ENCODE measurements around the gene FTO. TPM values are rescaled to one million over a fixed set of nuclear protein-coding genes. Genes with fewer than 3 reads are reported as not detected.

The FTO gene
- polyA plus RNA-seq, 2 donors, result 5.3 to 14.7 TPM

GRCh38 chr16:53826658-53827057, 122.7 kb downstream of the FTO start:
- Histone ChIP-seq H3K4me3 (ENCODE audit: low read depth in 1 of 2, low read length in 2 of 2) (no peak overlapping the region), H3K4me1 (ENCODE audit: control insufficient read depth in 2 of 2, insufficient read depth in 2 of 2, low read length in 1 of 2) (no peaks in the 10 kb centered on the region), H3K36me3 (ENCODE audit: control insufficient read depth in 2 of 2, insufficient read depth in 2 of 2, low read length in 1 of 2) (peaks cover 0 to 2% of the 10 kb centered on the region in 2 donors), H3K9me3 (ENCODE audit: control insufficient read depth in 2 of 2, insufficient read depth in 1 of 2, low read depth in 1 of 2, low read length in 1 of 2) (no peaks in the 10 kb centered on the region), H3K27me3 (ENCODE audit: control insufficient read depth in 1 of 2, insufficient read depth in 2 of 2, low read length in 2 of 2) (no peaks in the 10 kb centered on the region), H3K27ac (ENCODE audit: low read depth in 2 of 2, low read length in 1 of 2) (no peak overlapping the region)
- WGBS, 2 donors, result 50 to 58% methylated on average over 3 of the region's 3 CpGs

DNA sequence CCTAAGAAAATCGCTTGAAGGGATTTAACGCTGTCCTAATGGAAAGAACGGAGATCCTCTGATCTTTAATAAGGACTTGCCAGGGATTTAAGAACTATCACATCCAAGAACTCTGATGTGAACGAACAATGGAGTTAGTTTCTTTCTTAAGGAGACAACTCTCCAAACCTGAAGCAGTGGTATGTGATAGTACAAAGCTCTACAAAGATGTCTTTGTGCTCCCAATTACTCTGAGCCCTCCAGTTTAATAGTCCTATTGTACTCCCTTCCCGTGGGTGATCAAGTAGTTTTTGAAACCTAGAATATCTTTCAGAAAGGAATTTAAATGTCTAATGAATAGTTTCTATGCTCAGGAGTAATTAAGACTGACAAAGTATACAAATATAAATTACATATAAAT, 123.8 kb downstream of the FTO start:
- H3K36me3 ChIP-seq (ENCODE audit: control insufficient read depth in 2 of 2, insufficient read depth in 2 of 2, low read length in 1 of 2), result peaks cover 0 to 2% of the 10 kb centered on the region in 2 donors
- no peaks in the 10 kb centered on the region for H3K27me3 ChIP-seq (ENCODE audit: control insufficient read depth in 1 of 2, insufficient read depth in 2 of 2, low read length in 2 of 2)
- H3K4me3 ChIP-seq (ENCODE audit: low read depth in 1 of 2, low read length in 2 of 2), result no peak overlapping the region
- no peaks in the 10 kb centered on the region for H3K9me3 ChIP-seq (ENCODE audit: control insufficient read depth in 2 of 2, insufficient read depth in 1 of 2, low read depth in 1 of 2, low read length in 1 of 2)
- 56 to 63% methylated on average over 5 of the region's 5 CpGs for WGBS, 2 donors
- H3K4me1 ChIP-seq (ENCODE audit: control insufficient read depth in 2 of 2, insufficient read depth in 2 of 2, low read length in 1 of 2), result no peaks in the 10 kb centered on the region
- no peak overlapping the region for H3K27ac ChIP-seq (ENCODE audit: low read depth in 2 of 2, low read length in 1 of 2)

GRCh38 chr16:53829186-53829747, 125.3 kb downstream of the FTO start:
- H3K36me3 ChIP-seq (ENCODE audit: control insufficient read depth in 2 of 2, insufficient read depth in 2 of 2, low read length in 1 of 2), result peaks cover 0 to 2% of the 10 kb centered on the region in 2 donors
- H3K4me1 ChIP-seq (ENCODE audit: control insufficient read depth in 2 of 2, insufficient read depth in 2 of 2, low read length in 1 of 2), result no peaks in the 10 kb centered on the region
- no peaks in the 10 kb centered on the region for H3K27me3 ChIP-seq (ENCODE audit: control insufficient read depth in 1 of 2, insufficient read depth in 2 of 2, low read length in 2 of 2)
- no peaks in the 10 kb centered on the region for H3K9me3 ChIP-seq (ENCODE audit: control insufficient read depth in 2 of 2, insufficient read depth in 1 of 2, low read depth in 1 of 2, low read length in 1 of 2)
- WGBS, 2 donors, result 71 to 73% methylated on average over 3 of the region's 3 CpGs
- no peak overlapping the region for H3K27ac ChIP-seq (ENCODE audit: low read depth in 2 of 2, low read length in 1 of 2)
- no peak overlapping the region for H3K4me3 ChIP-seq (ENCODE audit: low read depth in 1 of 2, low read length in 2 of 2)

GRCh38 chr16:53832896-53833544, 129.1 kb downstream of the FTO start:
- no peaks in the 10 kb centered on the region for H3K9me3 ChIP-seq (ENCODE audit: control insufficient read depth in 2 of 2, insufficient read depth in 1 of 2, low read depth in 1 of 2, low read length in 1 of 2)
- no peak overlapping the region for H3K4me3 ChIP-seq (ENCODE audit: low read depth in 1 of 2, low read length in 2 of 2)
- H3K4me1 ChIP-seq (ENCODE audit: control insufficient read depth in 2 of 2, insufficient read depth in 2 of 2, low read length in 1 of 2), result no peaks in the 10 kb centered on the region
- H3K27me3 ChIP-seq (ENCODE audit: control insufficient read depth in 1 of 2, insufficient read depth in 2 of 2, low read length in 2 of 2), result no peaks in the 10 kb centered on the region
- 79 to 88% methylated on average over 9 of the region's 9 CpGs for WGBS, 2 donors
- H3K27ac ChIP-seq (ENCODE audit: low read depth in 2 of 2, low read length in 1 of 2), result no peak overlapping the region
- no peaks in the 10 kb centered on the region for H3K36me3 ChIP-seq (ENCODE audit: control insufficient read depth in 2 of 2, insufficient read depth in 2 of 2, low read length in 1 of 2)

GRCh38 chr16:53836142-53836541, 132.2 kb downstream of the FTO start:
- Histone ChIP-seq H3K36me3 (ENCODE audit: control insufficient read depth in 2 of 2, insufficient read depth in 2 of 2, low read length in 1 of 2) (no peaks in the 10 kb centered on the region), H3K4me1 (ENCODE audit: control insufficient read depth in 2 of 2, insufficient read depth in 2 of 2, low read length in 1 of 2) (no peaks in the 10 kb centered on the region)
- WGBS, 2 donors, result 97 to 98% methylated on average over 3 of the region's 3 CpGs

DNA sequence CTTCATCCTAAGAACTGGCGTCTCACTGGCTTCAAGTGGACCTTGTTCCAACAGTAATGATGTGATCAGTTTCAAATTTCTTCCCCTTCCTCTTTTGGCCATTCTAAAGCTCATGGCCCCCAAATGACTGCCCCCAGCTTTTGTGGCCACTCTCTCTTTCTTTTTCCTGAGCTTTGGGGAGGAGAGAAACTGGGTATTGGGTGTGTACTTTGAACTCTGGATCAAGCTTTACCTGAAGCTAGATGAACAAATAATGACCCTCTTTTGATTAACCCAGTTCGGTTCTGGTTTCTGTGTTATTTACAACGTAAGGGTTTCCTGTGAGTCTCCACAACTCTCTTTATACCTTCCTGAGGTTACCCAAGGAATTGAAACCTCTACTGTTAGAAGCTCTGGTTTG, 132.7 kb downstream of the FTO start:
- WGBS, 2 donors, result 76 to 86% methylated on average over 3 of the region's 3 CpGs
- Histone ChIP-seq H3K27me3 (ENCODE audit: control insufficient read depth in 1 of 2, insufficient read depth in 2 of 2, low read length in 2 of 2) (no peaks in the 10 kb centered on the region), H3K36me3 (ENCODE audit: control insufficient read depth in 2 of 2, insufficient read depth in 2 of 2, low read length in 1 of 2) (no peaks in the 10 kb centered on the region), H3K27ac (ENCODE audit: low read depth in 2 of 2, low read length in 1 of 2) (no peak overlapping the region), H3K4me3 (ENCODE audit: low read depth in 1 of 2, low read length in 2 of 2) (no peak overlapping the region), H3K9me3 (ENCODE audit: control insufficient read depth in 2 of 2, insufficient read depth in 1 of 2, low read depth in 1 of 2, low read length in 1 of 2) (no peaks in the 10 kb centered on the region), H3K4me1 (ENCODE audit: control insufficient read depth in 2 of 2, insufficient read depth in 2 of 2, low read length in 1 of 2) (no peaks in the 10 kb centered on the region)

More at GRCh38 chr16:53836142-53836541, 132.2 kb downstream of the FTO start:
- no peak overlapping the region for H3K27ac ChIP-seq (ENCODE audit: low read depth in 2 of 2, low read length in 1 of 2)
- no peak overlapping the region for H3K4me3 ChIP-seq (ENCODE audit: low read depth in 1 of 2, low read length in 2 of 2)
- H3K27me3 ChIP-seq (ENCODE audit: control insufficient read depth in 1 of 2, insufficient read depth in 2 of 2, low read length in 2 of 2), result no peaks in the 10 kb centered on the region
- no peaks in the 10 kb centered on the region for H3K9me3 ChIP-seq (ENCODE audit: control insufficient read depth in 2 of 2, insufficient read depth in 1 of 2, low read depth in 1 of 2, low read length in 1 of 2)

DNA sequence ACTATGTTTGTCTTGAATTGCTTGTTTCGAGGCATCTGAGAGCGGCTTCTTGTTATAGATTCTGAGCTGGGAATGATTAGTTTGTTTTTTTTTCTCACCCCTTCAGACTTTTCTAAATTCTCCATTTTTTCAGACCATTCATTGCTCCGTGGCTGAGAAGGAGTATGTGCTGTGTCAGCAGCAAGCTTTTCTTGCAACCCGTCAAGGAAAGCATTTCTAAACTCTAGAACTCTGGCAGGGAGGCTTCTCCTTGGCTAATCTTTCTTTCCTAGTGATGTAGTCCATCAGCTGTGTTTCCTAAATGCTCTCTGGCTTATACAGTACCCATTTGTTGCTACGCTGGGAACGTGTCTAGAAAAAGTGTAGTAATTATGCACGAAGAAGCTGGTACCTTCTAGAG, 133.5 kb downstream of the FTO start:
- no peaks in the 10 kb centered on the region for H3K36me3 ChIP-seq (ENCODE audit: control insufficient read depth in 2 of 2, insufficient read depth in 2 of 2, low read length in 1 of 2)
- no peaks in the 10 kb centered on the region for H3K9me3 ChIP-seq (ENCODE audit: control insufficient read depth in 2 of 2, insufficient read depth in 1 of 2, low read depth in 1 of 2, low read length in 1 of 2)
- H3K4me3 ChIP-seq (ENCODE audit: low read depth in 1 of 2, low read length in 2 of 2), result no peak overlapping the region
- 84 to 87% methylated on average over 7 of the region's 7 CpGs for WGBS, 2 donors
- no peak overlapping the region for H3K27ac ChIP-seq (ENCODE audit: low read depth in 2 of 2, low read length in 1 of 2)
- no peaks in the 10 kb centered on the region for H3K4me1 ChIP-seq (ENCODE audit: control insufficient read depth in 2 of 2, insufficient read depth in 2 of 2, low read length in 1 of 2)
- no peaks in the 10 kb centered on the region for H3K27me3 ChIP-seq (ENCODE audit: control insufficient read depth in 1 of 2, insufficient read depth in 2 of 2, low read length in 2 of 2)

DNA sequence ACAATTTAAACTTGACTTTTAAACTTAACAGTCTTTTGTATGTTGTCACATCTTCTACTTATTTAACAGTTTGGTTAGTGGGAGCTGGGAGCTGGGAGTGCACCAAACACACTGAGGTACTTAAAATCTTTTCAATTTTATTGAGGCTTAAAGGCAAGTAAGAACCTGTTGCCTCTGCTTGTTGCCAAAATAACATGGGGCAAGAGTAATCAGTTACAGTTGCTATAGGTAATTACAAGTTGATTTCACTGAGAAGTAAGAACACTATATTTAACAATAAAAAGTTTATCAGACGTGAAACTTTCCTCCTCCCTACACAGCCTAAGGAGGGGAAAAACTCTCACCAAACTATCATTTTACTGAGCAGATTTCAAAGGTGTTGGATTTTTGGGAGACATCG, 135.2 kb downstream of the FTO start:
- Histone ChIP-seq H3K4me1 (ENCODE audit: control insufficient read depth in 2 of 2, insufficient read depth in 2 of 2, low read length in 1 of 2) (no peaks in the 10 kb centered on the region), H3K27ac (ENCODE audit: low read depth in 2 of 2, low read length in 1 of 2) (peak overlapping the region in 1 of 2 donors; percentile 55), H3K27me3 (ENCODE audit: control insufficient read depth in 1 of 2, insufficient read depth in 2 of 2, low read length in 2 of 2) (no peaks in the 10 kb centered on the region), H3K9me3 (ENCODE audit: control insufficient read depth in 2 of 2, insufficient read depth in 1 of 2, low read depth in 1 of 2, low read length in 1 of 2) (no peaks in the 10 kb centered on the region), H3K4me3 (ENCODE audit: low read depth in 1 of 2, low read length in 2 of 2) (no peak overlapping the region), H3K36me3 (ENCODE audit: control insufficient read depth in 2 of 2, insufficient read depth in 2 of 2, low read length in 1 of 2) (no peaks in the 10 kb centered on the region)
- 61 to 68% methylated on average over 2 of the region's 2 CpGs for WGBS, 2 donors

GRCh38 chr16:53840456-53840855, 136.5 kb downstream of the FTO start:
- no peaks in the 10 kb centered on the region for H3K4me1 ChIP-seq (ENCODE audit: control insufficient read depth in 2 of 2, insufficient read depth in 2 of 2, low read length in 1 of 2)

GRCh38 chr16:53841884-53842283, 137.9 kb downstream of the FTO start:
- no peak overlapping the region for H3K4me3 ChIP-seq (ENCODE audit: low read depth in 1 of 2, low read length in 2 of 2)
- no peaks in the 10 kb centered on the region for H3K9me3 ChIP-seq (ENCODE audit: control insufficient read depth in 2 of 2, insufficient read depth in 1 of 2, low read depth in 1 of 2, low read length in 1 of 2)
- H3K27ac ChIP-seq (ENCODE audit: low read depth in 2 of 2, low read length in 1 of 2), result no peak overlapping the region
- WGBS, 2 donors, result 36 to 58% methylated on average over 2 of the region's 2 CpGs
- H3K27me3 ChIP-seq (ENCODE audit: control insufficient read depth in 1 of 2, insufficient read depth in 2 of 2, low read length in 2 of 2), result no peaks in the 10 kb centered on the region
- H3K36me3 ChIP-seq (ENCODE audit: control insufficient read depth in 2 of 2, insufficient read depth in 2 of 2, low read length in 1 of 2), result peaks cover 0 to 2% of the 10 kb centered on the region in 2 donors
- no peaks in the 10 kb centered on the region for H3K4me1 ChIP-seq (ENCODE audit: control insufficient read depth in 2 of 2, insufficient read depth in 2 of 2, low read length in 1 of 2)

More at GRCh38 chr16:53840456-53840855, 136.5 kb downstream of the FTO start:
- Histone ChIP-seq H3K36me3 (ENCODE audit: control insufficient read depth in 2 of 2, insufficient read depth in 2 of 2, low read length in 1 of 2) (no peaks in the 10 kb centered on the region), H3K27ac (ENCODE audit: low read depth in 2 of 2, low read length in 1 of 2) (no peak overlapping the region), H3K9me3 (ENCODE audit: control insufficient read depth in 2 of 2, insufficient read depth in 1 of 2, low read depth in 1 of 2, low read length in 1 of 2) (no peaks in the 10 kb centered on the region), H3K4me3 (ENCODE audit: low read depth in 1 of 2, low read length in 2 of 2) (no peak overlapping the region), H3K27me3 (ENCODE audit: control insufficient read depth in 1 of 2, insufficient read depth in 2 of 2, low read length in 2 of 2) (no peaks in the 10 kb centered on the region)
- 71% methylated on average over 4 of the region's 4 CpGs for WGBS, 2 donors
